HG02571 (cell line): ENCODE measurements around the gene SDHAF2.
A peak's percentile ranks its signal among the peaks of the same experiment; 100 is the strongest.
"Not testable (repeated sequence)": the region's sequence is repeated elsewhere in the genome, so short reads cannot be mapped to it uniquely, and the experiment has no call there.

ENCODE experiments used
- ATAC-seq: cut with Tn5 transposase; IDR thresholded peaks from one replicate; pipeline ENCODE4 v1.9.1; 2021; ENCODE audit warnings: mild to moderate bottlenecking, moderate library complexity; ENCODE audit not compliant: unreplicated experiment

The SDHAF2 gene

GRCh38 chr11:61429691-61430582 is at the start of gene SDHAF2, which contains the start of gene CPSF7:
Gene SDHAF2, plus strand, starts transcription at chr11:61430124. Its CDS starts 23 bp downstream, at chr11:61430147.
Gene CPSF7, minus strand, starts transcription at chr11:61429975. Its CDS starts 740 bp downstream, at chr11:61429235.
- ATAC-seq: peak; percentile 82

GRCh38 chr11:61380884-61381283 is 49.0 kb upstream of the SDHAF2 start:
- no peak for ATAC-seq

DNA sequence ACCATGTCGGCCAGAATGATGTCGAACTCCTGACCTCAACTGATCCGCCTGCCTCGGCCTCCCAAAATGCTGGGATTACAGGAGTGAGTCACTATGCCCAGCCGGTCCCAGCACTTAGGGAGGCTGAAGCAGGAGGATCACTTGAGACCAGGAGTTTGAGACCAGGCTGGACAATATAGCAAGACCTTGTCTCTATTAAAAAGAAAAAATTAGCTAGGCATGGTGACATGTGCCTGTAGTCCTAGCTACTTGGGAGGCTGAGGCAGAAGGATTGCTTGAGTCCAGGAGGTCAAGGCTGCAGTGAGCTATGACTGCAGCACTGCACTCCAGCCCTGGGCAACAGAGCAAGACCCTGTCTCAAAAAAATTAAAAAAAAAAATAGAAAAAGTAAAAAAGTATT is 46.1 kb upstream of the SDHAF2 start:
- ATAC-seq: not testable (repeated sequence)

- no peak for ATAC-seq
Observed at GRCh38 chr11:61384271-61385242, 45.4 kb upstream of the SDHAF2 start.

GRCh38 chr11:61390161-61390560 is 39.8 kb upstream of the SDHAF2 start:
- ATAC-seq: no peak

GRCh38 chr11:61392981-61393595 is 36.8 kb upstream of the SDHAF2 start:
- no peak for ATAC-seq

DNA sequence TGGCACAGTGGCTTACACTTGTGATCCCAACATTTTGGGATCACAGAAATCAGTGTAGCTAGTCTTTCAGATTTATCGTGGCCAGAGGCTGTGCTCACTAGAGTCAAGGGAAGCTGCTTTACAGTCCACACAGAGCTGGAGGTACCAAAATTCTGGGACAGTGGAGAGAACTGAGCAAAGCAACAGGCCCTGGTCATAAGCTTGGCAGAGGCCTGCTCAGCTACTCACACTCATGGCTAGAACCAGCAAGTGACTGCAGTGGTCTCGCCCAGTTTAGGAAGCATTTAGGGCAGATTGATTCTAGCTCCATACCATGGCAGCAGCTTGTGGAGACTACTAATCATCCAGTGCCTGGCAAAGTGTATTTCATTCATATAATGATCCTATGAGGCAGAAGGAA is 28.8 kb upstream of the SDHAF2 start:
- ATAC-seq: no peak

GRCh38 chr11:61401573-61401972 is 28.4 kb upstream of the SDHAF2 start:
- ATAC-seq: no peak

DNA sequence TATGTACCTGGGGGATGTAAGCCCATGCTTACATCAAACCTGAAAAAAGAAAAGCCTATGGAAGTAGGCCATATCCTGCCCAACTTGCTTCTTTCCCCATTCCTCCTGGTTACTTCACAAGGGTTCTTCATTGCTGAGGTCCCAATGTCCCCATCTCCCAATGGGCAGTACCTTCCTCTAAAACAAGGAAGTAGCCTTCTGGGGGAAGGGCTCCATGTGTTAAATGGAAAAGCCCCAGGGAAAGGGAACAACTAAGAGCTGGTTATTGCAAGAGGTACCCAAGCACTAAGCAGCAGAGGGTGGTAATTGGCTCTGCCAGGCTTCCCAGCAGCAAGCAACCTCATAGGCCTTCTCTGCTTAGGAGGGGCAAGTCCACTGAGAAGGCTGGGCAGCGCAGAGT is 26.3 kb upstream of the SDHAF2 start:
- ATAC-seq: no peak

DNA sequence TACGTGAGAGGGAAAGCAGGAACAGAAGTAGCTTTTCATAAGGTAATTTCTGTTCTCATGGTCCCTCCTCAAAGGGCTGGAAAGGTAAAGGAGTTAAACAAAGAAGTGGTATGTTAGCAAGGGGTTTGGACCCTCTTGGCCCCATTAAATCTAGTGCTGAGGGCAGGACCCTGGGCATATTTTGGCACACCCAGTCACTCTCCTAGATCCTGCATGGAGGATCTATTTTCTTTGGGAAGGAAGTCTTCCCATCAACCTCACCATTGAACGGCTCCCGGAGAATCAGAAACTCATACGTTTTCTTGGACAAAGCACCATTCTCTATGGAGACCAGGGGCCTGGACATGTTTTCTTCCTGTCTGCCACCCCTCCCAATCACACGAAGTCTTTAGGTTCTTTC is 25.8 kb upstream of the SDHAF2 start:
- no peak for ATAC-seq

GRCh38 chr11:61404641-61405040 is 25.3 kb upstream of the SDHAF2 start:
- ATAC-seq: no peak

- no peak for ATAC-seq
Observed at GRCh38 chr11:61406067-61406466, 23.9 kb upstream of the SDHAF2 start.

DNA sequence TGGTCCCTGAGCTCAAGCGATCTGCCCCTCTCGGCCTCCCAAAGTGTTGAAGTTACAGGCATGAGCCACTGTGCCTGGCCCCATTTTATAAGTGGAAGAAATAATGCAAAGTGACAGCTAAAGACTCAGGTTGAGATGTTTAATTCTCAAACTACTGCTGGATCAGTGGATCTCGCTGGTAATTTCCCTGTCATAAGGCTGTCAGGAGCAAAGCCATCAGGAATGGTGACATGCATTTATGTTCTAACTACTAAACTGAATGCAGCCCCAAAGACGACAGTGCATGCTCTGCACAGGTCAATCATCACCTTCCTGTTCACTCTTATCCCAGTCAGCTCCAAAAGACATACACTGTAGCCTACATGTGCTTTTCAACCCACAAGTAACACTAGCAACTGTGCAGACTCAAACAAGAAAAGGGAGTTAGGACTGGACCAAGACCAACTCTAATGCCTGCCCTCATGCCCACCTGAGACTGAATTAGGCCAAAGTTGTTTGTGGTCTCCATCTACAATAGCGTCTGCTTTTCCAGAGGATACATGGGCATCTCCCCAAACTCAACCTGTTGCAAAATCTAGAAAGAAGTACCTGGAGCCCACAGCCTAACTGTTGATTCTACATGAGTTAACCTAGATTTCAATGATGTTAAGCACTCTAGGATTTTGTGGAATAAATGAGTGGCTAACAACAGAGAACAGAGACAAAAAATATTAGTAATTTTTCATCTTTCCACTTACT is 22.8 kb upstream of the SDHAF2 start:
- no peak for ATAC-seq

DNA sequence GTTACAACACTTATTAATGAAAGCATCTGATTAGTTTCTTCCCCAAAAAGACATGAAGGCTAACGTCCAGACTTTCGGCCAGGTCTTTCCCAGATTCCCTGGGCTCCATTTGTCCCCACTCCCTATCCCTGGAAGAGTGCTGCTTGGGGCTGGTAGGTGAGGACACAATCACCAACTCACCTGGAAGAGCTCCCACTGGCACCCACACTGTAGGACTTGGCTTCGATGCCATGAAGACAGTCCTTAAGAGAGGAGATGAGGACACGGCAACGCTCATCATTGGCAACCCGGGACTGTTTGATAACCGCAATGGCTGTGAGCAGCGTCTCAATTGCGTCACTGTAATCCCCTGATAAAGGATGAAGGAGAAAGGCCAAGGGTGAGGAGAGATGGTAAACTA is 18.3 kb upstream of the SDHAF2 start:
- no peak for ATAC-seq

DNA sequence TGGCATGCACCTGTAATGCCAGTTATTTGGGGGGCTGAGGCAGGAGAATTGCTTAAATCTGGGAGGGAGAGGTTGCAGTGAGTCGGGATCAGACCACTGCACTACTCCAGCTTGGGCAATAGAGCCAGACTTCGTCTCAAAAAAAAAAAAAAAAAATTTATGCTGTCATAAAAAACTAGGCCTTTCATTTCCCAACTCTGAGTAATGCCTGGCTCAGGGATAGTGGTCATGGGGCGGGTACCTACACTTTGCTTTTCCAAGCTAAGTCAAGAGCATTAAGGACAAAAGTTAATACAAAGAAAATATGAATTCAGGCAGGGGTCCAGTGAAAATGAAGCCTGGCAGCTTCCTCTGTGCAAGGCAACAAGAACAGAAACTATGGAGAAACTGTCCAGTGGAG is 16.4 kb upstream of the SDHAF2 start:
- no peak for ATAC-seq

DNA sequence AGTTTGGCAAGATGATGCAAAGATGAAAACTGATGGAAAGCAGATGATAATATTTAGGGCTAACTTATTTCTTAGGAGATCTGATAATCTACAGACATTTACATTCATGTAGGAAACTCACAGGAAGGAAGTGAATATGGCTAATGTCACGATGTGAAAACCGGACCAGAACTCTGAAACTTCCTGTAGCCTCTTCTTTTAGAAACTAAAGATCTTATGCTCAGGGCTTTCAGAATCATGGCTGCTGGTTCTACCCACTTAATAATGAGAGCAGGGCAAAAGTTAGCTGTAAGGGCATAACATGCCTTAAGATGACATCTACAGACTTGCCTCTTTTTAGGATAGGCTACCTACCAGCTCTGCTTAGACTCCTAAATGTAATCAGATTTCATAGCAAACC is 15.4 kb upstream of the SDHAF2 start:
- ATAC-seq: no peak

DNA sequence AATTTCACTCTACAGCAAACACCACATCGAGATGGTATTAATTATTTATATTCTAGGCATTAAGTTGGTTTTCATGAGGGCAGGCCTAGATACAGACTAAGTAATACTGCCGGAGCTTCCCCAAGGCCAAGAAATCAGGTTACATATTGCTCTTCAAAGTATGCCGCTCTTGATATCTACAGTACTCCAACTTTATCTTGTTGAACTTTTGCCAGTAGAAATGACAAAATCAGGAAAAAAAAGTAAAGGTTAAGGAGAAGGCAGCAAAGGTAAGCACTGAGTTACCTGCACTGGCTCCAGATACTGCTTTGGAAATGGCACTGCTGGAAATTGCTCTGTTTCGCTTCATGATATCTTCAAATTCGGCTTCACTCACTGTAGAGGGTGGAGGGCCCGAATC is 14.5 kb upstream of the SDHAF2 start:
- no peak for ATAC-seq

- no peak for ATAC-seq
Observed at GRCh38 chr11:61416941-61417340, 13.0 kb upstream of the SDHAF2 start.

- no peak for ATAC-seq
Observed at GRCh38 chr11:61417670-61418069, 12.3 kb upstream of the SDHAF2 start.

DNA sequence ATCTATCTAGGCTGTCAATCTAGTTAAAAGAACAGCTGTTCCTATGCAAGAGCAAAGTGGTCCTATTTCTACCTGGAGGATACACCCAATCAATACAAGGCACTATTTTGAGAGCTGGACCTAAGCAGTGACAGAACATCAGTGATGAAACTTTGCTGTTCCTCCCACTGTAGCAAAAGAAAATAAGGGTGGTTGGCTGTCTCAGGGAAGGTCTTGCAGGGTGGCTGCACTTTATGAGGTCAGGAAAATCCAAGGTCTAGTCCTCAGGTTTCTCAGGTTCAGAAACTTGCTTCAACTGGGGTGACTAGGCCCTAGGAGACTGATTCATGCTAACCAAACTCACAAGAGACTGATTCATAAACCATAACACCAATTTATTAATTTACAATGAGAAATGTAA is 11.8 kb upstream of the SDHAF2 start:
- ATAC-seq: no peak
